NT2/D1 (cell line): Measurements from ENCODE around the gene LPP.

Experiments used
- SUZ12 ChIP-seq: IDR thresholded peaks from 2 replicates; pipeline ENCODE4 v1.6.1; 2011; ENCODE audit not compliant: insufficient read length, insufficient read depth; ENCODE audit errors: extremely low read depth
- ZNF274 ChIP-seq: IDR thresholded peaks from 2 replicates; pipeline ENCODE4 v1.6.1; 2011; ENCODE audit warnings: mild to moderate bottlenecking, low read depth, low read length

DNA sequence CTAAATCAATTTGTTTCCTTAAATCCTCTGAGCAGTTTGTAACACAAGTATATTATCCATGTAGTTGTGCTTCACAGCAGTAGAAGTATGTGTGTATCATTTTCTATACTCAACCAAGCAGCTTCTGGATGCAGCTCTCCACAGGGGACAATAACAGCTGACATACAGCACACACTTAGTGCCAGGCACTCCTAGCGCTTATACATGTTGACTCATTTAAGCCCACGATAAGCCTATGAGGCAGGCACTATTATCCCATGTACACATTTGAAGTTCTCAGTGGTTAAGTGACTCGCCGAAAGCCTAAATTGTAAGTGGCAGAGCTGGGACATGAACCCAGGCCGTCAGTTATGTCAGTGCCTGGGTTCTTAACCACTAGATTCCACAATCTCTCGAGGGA is 20.3 kb upstream of the LPP start:
- no peak for TF ChIP-seq SUZ12
- no peak for TF ChIP-seq ZNF274
